NCI-H1436 (cell line): ENCODE measurements around the gene NUDT4.
"Not testable (repeated sequence)": the region's sequence is repeated elsewhere in the genome, so short reads cannot be mapped to it uniquely, and the experiment has no call there.

ENCODE experiments used
- DNase-seq: peaks from one replicate; lab custom pipeline; 2025; lab: John Stamatoyannopoulos, UW

Gene NUDT4

GRCh38 chr12:93368766-93369165 lies 9.0 kb upstream of the NUDT4 start:
- no peak for DNase-seq

DNA sequence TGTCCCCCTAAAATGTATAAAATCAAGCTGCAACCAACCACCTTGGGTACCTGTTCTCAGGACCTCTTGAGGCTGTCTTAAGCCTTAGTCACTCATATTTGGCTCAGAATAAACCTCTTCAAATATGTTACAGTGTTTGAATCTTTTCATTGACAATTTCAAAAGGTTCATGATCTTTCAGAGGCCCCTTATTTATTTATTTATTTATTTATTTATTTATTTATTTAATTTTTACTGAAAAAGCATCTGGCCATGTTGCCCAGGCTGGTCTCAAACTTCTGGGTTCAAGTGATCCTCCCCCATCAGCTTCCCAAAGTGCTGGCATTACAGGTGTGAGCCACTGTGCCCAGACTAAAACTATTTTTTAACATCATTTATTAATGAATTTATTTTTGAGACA lies 8.2 kb upstream of the NUDT4 start:
- DNase-seq, result no peak

- no peak for DNase-seq
These were observed 6.8 kb upstream of the NUDT4 start for GRCh38 chr12:93370947-93371346.

DNA sequence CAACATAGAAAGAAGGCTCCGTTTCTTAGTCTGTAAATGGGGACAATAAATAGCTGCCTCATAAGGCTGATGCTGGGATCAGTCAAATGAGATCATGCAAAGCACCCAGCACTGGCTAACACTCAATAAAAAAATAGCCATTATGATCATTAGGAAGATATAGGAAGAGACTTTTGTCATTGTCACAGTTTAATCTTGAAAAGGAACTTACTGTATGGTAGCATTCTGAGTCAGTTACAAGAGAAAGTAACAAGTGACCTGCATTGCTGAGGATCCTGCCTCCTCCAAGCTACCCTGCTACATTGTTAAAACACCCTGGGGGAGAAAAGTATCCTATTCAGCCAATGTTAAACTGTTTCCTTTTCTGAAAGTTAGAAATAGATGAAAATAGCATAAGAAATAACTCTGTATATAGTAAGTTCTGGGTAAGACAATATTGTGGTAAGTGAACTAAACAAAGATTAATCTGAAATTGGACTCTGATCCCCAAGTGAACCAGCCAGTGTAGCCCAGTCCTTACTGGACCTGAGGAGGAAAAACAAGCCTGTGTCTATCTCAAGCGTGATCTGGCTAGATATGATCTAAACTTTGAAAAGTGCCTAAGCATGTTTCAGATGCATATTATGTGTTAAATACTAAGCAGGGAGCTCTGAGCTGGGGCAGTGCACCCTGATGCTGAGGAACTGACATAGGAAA lies 3.6 kb upstream of the NUDT4 start:
- DNase-seq, result no peak

DNA sequence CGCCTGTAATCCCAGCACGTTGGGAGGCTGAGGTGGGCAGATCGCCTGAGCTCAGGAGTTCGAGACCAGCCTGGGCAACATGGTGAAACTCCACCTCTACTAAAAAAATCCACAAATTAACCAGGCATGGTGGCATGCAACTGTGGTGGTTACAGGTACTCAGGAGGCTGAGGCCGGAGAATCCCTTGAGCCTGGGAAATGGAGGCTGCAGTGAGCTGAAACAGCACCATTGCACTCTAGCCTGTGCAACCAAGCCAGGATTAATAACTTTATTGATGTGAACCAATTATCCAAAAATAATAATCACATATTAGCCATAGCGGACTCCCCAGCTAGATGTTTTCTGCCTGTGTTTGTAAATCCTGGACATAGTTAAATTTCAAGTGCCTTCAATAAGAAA lies 1.8 kb upstream of the NUDT4 start:
- no peak for DNase-seq

DNA sequence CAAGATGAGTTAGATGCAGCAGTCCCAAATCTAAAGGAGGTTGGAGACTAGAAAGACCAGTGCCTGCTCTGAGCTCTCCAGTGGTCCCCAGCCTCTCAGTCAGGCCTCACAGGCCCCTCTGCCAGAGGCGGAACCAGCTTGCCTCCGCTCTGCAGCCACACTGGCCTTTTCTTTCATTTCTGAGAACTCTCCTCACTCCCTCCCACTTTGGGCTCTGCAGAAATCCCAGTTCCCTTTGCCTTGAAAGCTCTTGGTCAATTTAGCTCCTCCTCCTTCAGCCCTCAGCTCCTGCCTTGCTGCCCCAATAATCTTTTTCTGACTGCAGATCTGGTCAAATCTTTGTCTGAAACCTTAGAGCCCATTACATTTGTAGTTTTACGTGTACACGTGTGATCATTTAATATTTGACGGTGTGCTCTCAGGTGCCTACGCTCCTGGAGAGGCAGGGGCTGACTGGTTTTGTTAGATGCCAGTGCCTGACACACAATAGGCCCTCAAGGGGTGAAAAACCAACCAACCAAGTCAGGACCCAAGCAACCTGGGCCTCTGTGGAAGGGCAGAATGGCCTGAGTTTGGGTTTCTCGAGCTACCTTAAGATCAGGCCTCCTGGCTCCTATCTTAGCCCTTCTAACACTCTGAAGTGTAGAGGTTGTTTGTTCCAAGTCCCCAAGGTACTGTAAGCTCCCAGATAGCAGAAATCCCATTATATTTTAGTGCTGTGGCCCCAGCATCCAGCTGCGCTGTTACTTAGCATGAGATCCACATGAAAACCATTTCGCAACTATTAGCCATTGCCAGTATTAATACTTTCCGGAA lies 1.1 kb upstream of the NUDT4 start:
- DNase-seq, result no peak

GRCh38 chr12:93378196-93378997 lies 672 bp downstream of the NUDT4 start:
- DNase-seq, result not testable (repeated sequence)

- DNase-seq, result no peak
These were observed 1.2 kb downstream of the NUDT4 start for GRCh38 chr12:93378998-93379325.

DNA sequence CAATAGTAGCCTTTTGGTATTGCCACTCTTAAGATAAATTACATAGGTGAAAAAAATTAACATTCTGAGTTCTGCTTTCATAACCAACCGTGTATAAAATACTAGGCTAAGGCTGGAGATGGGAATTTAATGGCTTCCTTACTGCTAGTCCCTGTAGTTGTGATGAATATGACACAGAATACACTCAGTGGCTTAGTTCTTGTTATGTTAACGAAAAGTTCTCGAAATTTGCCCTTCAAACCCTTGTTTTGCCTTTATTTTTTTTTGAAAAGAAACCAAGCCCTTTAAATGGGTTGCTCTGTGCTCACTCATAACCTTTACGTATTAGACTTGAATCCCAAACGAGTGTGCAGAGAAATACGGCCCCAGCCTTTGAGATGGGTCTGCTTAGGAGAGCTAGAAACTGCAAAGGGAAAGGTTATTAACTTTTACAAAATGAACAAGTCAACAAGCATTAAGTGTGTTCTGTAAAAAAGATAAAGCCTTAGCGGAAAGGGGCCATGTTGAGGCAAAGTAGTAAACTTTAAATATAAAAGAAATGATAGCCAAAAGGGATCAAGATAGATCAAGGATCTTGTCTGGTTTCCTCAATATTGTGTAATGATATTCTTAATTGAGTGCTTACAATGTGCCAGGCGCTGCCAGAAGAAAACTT lies 1.7 kb downstream of the NUDT4 start:
- no peak for DNase-seq

GRCh38 chr12:93379981-93380361 lies 2.2 kb downstream of the NUDT4 start:
- DNase-seq, result no peak

DNA sequence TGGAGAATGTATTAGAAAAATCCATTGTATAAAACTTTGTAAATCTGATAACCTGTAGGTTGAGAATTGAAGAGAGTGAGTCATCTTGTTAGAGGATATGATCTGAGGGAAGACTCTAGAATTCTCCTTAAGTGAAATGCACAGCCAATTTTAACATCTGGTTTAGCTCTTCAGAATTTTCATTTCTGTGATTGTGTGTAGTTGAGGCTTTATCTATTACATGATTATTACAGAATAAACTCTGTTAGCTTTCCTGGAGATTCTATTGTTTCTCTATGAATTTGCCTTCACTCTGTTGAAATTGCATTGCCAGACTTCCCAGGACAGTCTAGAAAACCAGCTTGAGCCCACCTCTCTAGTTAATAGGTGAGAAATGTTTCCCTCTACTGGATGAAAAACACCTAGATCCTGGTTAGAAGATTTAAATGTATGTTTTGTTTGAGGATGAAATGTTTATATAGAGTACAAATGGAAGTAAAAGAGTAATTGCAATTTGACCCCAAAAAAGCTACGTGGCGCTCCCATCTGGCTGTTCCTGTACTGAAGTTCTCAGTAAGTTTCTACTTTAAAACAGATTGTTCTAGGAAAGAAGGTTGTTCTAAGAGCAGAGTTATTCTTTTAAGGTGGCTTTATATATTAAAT lies 2.9 kb downstream of the NUDT4 start:
- no peak for DNase-seq

GRCh38 chr12:93381161-93381975 lies 3.6 kb downstream of the NUDT4 start:
- DNase-seq, result no peak

DNA sequence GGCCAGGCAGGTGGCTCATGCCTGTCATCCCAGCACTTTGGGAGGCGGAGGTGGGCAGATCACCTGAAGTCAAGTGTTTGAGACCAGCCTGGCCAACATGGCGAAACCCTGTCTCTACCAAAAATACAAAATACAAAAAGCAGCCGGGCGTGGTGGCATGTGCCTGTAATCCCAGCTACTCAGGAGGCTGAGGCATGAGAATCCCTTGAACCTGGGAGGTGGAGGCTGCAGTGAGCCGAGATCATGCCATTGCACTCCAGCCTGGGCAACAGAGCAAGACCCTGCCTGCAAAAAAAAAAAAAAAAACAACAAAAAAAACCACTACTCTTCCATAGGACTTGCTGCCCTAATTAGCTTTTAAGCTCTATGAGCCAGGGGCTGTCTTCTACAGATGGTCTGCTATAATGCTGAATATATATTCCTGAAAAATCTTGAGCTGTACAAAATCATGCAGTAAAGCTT lies 4.3 kb downstream of the NUDT4 start:
- not testable (repeated sequence) for DNase-seq

- no peak for DNase-seq
These were observed 10.1 kb downstream of the NUDT4 start for GRCh38 chr12:93387780-93388179.

DNA sequence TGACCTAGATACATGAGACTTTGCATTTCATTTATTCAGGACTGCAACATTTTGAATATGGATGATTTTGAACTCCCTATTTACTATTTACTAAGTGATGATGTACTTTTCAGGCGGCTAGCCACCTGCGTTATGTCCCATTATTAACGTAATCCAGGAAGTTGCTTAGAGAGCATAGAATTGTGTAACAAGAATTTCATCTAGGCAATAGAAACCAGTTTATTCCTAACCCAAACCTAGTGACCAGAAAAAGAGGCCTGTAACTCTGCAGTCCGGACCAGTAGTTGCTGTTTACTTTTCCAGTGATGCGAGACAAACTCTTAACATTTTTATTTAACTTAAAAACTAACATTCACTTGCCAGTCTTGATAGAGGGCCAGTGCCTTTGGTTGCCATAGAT lies 12.3 kb downstream of the NUDT4 start:
- DNase-seq, result no peak

GRCh38 chr12:93390549-93391297 lies 13.0 kb downstream of the NUDT4 start:
- no peak for DNase-seq

DNA sequence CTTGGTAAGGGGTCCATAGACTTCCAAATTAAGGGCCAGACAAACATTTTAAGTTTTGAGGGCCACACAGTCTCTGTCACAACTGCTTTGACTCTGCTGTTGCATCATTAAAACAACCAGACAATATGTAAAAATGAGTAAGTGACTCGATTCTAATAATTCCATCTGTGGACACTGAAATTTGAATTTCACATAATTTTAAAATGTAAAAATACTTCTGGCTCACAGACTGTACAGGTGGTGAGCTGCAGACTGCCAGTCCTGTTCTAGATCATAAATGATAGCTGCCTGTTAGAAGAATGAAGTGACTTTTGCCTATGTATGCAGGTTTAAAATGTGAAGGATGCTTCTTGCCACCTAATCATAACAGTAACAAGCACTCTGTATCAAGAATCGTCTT lies 15.7 kb downstream of the NUDT4 start:
- no peak for DNase-seq

- DNase-seq, result no peak
These were observed 19.7 kb downstream of the NUDT4 start for GRCh38 chr12:93397412-93397811.

GRCh38 chr12:93399183-93399863 lies 21.6 kb downstream of the NUDT4 start:
- DNase-seq, result not testable (repeated sequence)
